Activated T-cell treated with anti-CD3 and anti-CD28 coated beads for 48 hours (primary cell): Measurements from ENCODE around the gene STK11.

ENCODE experiments used
- DNase-seq: peaks from one replicate; pipeline ENCODE4 v3.0.0-alpha.2; 2020; ENCODE audit warnings: low read depth

Gene STK11

DNA sequence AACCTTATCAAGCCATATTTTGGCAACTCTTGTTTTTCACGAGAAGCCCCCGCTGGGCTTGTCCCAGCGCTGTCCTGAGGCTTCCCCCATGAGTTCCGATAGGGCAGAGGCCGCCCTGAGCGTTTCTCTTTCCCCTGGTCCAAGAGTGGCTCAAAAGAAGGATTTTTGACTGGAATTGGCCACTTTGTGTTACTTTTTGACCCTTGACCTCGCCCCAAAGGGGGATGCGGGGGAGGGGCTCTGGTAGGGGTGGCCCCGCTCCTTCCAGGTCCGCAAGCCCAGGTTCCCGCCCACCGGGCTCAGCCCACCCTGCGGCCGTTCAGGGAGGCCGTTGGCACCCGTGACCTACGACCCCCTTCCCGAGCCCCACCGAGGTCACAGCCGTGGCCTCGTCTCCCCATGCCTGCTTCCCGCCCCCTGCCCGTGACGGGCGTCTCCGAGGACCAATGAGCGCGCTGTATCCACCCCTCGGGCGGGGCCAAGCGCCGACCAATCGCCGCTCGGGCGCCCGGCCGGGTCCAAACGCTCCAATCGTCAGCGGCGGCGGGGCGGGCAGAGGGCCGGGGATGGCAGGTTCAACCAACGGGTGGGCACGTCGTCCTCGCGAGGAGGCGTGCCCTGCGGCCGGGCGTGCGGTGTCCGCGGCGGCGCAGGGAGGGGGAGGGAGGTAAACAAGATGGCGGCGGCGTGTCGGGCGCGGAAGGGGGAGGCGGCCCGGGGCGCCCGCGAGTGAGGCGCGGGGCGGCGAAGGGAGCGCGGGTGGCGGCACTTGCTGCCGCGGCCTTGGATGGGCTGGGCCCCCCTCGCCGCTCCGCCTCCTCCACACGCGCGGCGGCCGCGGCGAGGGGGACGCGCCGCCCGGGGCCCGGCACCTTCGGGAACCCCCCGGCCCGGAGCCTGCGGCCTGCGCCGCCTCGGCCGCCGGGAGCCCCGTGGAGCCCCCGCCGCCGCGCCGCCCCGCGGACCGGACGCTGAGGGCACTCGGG is at the start of gene STK11:
STK11 (plus strand) TSS at position 665 of the 986 bp plus-strand sequence. CDS start 1,136 bp downstream, outside the sequence.
- DNase-seq: peak; percentile 100

DNA sequence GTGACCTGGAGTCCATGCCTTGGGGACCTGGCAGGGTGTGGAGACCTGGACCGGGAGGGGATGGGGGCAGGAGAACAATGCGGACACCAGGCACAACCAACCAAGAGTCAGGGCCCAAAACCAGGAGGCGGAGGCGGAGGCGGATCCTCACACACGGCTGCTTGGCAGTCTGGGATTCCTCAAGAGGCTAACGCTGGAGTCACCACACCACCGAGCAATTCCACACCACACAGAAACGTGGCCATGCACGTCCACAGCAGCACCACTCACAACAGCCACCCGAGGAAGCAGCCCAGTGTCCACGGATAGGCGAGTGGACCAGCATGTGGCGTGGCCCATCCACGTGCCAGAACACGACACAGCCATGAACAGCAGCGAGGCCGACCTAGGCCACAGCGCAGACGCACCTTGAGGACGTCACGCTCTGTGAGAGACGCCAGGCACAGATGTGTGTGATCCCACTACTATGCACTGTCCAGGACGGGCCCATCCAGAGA is 49.2 kb upstream of the STK11 start:
- DNase-seq: no peak

DNA sequence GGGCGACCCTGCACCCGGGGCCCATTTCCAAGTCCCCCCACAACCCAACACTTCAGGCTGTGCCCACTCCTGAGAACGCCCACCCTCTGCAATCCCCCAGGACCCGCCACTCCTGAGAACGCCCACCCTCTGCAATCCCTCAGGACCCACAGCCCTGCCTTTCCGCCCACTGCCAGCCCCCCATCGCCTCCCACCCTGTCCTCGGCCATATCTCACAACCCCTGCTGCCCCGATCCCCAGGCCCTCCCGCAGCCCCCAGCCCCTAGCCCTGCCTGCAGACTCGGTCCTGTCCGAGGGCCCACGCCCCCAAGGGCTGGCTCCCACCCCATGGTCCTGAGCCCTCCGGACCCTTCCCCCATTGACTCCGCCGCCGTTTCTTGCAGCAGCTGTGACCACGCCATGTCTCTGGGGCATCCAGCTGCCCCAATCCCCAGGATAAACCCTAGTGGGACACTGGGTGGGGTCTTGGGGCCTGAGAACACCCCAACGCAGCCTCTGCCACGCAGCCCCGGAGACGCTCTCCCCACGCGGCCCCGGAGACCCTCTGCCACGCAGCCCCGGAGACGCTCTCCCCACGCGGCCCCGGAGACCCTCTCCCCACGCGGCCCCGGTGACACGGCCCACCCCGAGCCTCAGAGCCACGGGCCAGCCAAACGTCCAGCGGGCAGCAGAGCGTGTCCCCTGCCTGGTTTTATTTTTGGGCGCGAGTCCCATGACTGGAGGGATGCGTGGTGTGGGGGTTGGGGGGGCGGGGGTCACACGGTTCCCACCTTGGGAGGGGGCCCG is 48.6 kb upstream of the STK11 start:
- DNase-seq: no peak

GRCh38 chr19:1157931-1158884 is 47.4 kb upstream of the STK11 start:
- no peak for DNase-seq

GRCh38 chr19:1158885-1159448 is 46.6 kb upstream of the STK11 start:
- DNase-seq: no peak

- DNase-seq: no peak
These were observed 45.5 kb upstream of the STK11 start for GRCh38 chr19:1159864-1160595.

DNA sequence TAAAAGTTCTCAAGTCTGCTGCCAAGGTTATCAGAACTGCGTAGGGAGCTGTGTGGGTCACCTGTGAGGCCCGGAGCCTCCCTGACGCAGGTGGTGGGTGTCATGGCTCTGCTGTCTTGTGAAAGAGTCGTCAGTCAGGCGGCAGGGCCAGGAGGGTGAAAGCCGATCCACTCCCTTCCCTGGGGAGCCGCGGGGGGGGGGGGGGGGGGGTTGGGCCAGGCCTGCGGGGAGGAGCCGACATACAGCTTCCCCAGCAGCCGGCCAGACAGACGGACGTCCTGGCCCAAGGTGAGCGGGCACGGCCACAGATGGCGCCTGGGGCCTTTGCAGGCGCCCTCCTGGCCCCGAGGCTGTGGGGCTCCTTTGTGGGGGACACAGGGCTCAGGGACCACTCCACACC is 43.9 kb upstream of the STK11 start:
- DNase-seq: no peak

DNA sequence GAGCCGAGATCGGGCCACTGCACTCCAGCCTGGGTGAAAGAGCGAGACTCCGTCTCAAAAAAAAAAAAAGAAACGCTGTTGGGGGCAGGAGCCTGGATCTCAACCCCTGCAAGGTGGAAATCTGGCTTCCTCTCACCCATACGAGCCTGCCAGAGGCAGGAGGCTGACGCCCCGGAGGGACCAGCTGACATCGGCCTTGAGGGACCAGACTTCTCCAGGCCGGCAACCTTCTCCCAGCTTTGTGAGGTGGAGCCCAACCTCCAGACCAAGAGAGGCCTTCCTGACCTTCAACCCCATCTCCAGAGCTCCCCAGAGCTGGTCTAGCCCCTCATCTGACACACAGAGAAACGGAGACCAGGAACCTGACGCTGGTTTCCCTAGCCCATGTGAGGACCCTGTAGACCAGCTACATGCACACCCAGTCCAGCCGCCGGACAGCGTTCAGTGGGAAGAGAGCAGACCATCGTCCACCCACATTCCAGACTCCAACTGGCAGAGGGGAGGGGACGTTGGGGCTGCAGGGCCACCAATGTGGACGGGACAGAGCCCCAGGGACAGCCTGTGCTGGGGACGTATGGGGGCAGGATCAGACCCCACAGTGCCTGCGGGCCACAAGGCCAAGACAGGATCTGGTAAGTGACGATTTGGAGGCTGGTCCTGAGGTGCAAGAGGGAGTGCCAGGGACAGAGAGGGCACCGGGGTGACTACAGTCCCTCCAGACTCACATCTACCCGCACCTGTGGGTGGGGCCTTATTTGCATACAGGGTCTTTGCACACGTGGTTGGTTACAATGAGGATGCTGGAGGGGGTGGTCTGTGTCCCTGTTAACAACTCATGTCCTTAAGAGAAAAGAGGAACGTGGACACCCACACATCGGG is 42.9 kb upstream of the STK11 start:
- no peak for DNase-seq

DNA sequence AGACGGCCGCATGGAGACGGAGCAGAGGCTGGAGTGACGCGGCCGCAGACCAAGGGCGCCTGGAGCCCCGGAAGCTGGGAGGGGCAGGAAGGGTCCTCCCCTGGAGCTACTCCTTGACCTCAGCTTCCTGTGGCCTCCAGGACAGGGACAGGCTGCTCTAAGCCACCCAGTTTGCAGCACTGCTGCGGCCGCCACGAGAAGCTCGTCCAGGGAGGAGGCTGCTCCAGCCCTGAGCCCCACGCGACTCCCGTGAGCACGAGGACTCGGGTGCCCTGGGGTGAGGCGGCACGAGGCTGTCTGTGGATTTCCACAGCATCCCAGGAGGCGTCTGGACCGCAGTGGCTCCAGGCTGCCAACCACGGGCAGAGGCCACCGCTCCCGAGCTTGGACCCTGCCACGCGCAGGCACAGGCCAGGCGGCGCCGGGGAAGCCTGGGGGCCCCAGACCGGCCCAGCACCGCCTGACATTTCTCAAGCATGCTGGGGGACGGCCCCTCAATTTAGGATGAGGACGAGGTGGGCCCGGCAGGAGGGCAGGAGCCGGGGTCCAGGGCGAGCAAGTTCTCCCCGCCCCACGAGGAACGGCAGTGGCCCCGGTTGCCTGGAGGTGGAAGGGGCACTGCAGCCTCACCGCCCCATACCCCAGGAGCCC is 42.2 kb upstream of the STK11 start:
- no peak for DNase-seq

DNA sequence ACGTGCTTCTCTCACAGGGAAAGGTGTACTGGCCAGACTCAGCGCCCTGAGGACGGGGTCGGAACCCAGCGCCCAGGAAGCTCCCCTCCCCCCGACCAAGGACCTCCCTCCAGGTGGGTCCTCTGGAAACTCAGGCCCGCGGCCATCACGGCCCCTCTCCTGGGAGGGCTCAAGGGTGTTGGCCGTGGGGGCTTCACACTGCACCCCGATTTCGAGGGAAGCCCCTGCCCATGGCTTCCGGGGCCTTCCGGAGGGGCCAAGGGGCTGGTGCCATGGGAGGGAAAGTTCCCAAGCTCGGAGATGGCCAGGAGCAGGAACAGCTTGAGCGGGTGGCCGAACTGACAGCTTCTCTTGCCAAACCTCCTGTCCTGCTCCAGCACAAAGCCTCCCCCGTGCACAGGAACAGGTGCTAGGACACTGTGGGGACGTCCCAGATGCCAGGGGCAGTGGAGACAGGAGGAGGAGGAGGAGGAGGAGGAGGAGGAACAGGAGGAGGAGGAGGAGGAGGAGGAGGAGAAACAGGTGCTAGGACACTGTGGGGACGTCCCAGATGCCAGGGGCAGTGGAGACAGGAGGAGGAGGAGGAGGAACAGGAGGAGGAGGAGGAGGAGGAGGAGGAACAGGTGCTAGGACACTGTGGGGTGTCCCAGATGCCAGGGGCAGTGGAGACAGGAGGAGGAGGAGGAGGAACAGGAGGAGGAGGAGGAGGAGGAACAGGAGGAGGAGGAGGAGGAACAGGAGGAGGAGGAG is 41.5 kb upstream of the STK11 start:
- DNase-seq: no peak

DNA sequence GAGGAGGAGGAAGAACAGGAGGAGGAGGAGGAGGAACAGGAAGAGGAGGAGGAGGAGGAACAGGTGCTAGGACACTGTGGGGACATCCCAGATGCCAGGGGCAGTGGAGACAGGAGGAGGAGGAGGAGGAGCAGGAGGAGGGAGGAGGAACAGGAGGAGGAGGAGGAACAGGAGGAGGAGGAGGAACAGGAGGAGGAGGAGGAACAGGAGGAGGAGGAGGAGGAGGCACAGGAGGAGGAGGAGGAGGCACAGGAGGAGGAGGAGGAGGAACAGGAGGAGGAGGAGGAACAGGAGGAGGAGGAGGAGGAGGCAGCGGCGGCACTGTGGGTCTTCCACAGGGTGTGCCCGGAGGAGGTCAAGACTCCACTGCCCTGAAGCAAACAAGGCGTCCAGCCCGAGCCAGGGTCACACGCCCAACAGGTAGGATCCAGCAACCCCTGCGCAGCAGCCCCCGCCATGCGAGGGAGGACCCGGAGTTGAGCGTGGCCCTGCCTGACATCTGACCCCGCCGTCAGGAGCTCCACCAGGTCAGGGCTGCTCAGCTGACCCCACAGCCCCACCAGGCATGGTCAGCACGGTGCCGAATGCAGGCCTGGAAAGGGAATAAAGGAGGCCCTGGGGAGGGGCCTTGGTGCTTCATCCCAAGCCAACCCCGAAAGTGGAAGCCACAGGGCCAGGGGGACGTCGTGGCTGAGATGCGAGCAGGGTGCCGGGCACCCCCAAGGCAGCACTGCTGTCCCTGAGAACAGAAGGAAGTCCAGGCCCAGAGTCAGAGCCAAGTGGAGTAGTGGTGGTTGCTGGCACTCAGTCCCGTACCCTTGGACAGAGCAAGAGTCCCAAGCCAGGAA is 40.7 kb upstream of the STK11 start:
- DNase-seq: no peak

DNA sequence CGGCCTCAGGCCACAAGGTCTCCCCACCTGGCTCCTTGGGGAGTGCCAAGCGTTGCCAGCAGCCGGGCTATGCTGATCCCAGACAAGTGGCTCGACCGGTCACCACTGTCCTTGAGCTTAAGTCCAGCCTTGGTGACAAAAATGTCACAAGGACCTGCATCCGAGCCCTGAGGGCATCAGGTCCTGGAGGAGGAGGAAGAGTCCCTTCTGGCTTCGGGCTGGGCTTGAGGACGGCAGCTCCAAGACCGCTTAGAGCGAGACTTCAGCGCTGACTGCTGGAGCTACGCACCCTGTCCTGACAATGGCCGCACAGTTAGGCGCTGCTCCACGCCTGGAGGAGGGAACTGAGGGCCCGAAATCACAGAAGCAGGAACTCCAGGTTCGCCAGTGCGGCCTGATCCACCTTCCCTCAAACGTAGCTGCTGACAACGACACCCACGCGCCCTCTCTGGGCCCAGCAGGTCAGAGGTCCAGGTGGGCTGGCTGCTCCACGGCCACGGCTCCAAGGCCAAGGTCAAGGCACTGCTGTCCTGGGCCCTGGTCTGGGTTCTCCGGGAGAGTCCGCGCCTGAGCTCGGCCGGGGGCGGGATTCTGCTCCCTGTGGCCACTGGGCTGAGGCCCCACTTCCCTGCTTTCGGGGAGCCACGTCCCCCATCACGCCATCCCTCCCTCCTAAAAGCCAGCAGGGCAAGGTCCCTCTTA is 38.6 kb upstream of the STK11 start:
- DNase-seq: no peak

DNA sequence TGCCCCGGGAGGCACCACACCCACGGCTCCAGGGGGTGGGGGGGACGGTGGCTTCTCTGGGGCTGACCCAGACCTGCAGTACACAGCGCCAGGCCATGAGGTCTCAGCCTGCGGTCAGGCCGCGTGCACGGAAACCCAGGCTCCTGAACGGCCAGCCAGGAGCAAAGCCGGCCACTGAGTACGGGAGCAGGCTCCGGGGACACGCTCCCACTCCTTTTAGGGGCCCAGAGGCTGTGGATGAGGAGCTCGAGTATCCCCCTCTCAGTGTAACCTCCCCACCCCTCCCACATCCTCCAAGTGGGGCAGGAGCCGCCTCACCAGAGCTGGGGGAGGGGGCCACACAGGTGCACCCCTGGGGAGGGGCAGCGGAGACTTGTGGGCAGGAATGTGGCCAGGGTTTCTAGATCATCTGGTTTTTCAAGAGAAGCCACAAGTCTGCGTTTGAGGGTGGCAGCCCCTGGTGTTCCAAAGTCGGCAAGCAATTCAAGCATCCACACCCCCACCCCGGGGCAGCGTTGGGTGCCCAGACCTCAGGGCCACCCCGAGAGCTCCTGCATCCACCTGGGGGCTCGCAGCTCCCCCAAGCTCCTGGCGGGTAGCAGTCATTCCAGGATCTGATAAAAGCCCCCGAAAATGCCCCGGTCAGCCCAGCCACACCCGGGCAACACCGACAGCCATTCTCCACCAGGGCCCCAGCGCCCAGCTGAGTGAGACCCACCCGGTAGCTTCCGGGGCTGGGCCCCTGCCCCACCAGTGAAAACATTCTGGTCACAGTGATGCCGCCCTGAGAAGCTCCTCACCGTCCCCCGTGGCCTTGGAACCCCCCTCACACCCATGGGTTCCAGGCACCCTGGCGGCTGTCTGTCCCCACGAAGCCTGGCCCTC is 37.6 kb upstream of the STK11 start:
- no peak for DNase-seq

GRCh38 chr19:1168572-1169410 is 36.8 kb upstream of the STK11 start:
- no peak for DNase-seq

DNA sequence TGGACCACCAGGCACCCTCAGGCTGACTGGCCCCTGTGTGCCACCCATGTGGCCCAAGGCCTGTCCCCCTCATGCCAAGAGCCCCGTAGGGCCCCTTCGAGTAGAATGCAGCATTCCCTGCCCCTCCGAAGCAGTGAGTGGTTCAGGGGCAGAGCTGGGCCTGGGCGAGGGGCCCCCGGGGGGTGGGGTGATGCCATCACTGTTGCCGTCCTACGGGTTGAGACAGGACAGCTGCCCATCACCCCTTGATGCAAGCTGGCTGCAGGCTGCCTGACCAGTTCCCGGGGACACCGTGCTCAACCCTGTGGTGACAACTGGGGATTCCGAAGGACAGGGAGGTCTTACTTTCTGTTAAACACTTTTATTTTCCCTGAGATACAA is 36.2 kb upstream of the STK11 start:
- DNase-seq: no peak
